HepG2 (cell line): ENCODE results near the gene FAM24A. TPM values are rescaled to one million over a fixed set of nuclear protein-coding genes. Genes with fewer than 3 reads are reported as not detected.

Experiments
- AKNA ChIP-seq: sonication (generic); formaldehyde crosslinking; IDR thresholded peaks from 2 replicates; pipeline ENCODE4 v1.4.0; 2020; ENCODE audit warnings: missing genetic modification reagents, borderline replicate concordance
- CC2D1A ChIP-seq: sonication (generic); formaldehyde crosslinking; IDR thresholded peaks from 2 replicates; pipeline ENCODE4 v1.8.1; 2023; ENCODE audit warnings: mild to moderate bottlenecking, missing genetic modification reagents
- DDIT3 ChIP-seq: sonication (generic); formaldehyde crosslinking; IDR thresholded peaks from 2 replicates; pipeline ENCODE4 v1.4.0; 2020; ENCODE audit warnings: mild to moderate bottlenecking, missing genetic modification reagents
- ELF3 ChIP-seq: IDR thresholded peaks from 2 replicates; pipeline ENCODE4 v1.6.1; 2016; ENCODE audit warnings: missing genetic modification reagents, missing compliant biosample characterization
- FOXO1 ChIP-seq: sonication (generic); formaldehyde crosslinking; IDR thresholded peaks from 2 replicates; pipeline ENCODE4 v1.4.0; 2020; ENCODE audit warnings: missing genetic modification reagents
- SNRNP70 ChIP-seq: fragments of 200-400 bp; formaldehyde crosslinking; IDR thresholded peaks from 2 replicates; pipeline ENCODE4 v1.6.1; 2017; ENCODE audit warnings: mild to moderate bottlenecking, low read depth, low read length, moderate library complexity
- SPEN ChIP-seq: sonication (generic); formaldehyde crosslinking; IDR thresholded peaks from 2 replicates; pipeline ENCODE4 v1.5.1; 2020; ENCODE audit warnings: low read depth, mild to moderate bottlenecking, missing genetic modification reagents
- UBTF ChIP-seq: sonication (generic); formaldehyde crosslinking; IDR thresholded peaks from 2 replicates; pipeline ENCODE4 v1.4.0; 2020; ENCODE audit warnings: mild to moderate bottlenecking, missing genetic modification reagents
- ZFP37 ChIP-seq: sonication (generic); formaldehyde crosslinking; IDR thresholded peaks from 2 replicates; pipeline ENCODE4 v1.4.0; 2020; ENCODE audit warnings: missing genetic modification reagents, borderline replicate concordance
- ZNF207 ChIP-seq: fragments of 450-650 bp; IDR thresholded peaks from 2 replicates; pipeline ENCODE4 v1.6.1; 2016; ENCODE audit warnings: antibody characterized with exemption, borderline replicate concordance
- ZNF263 ChIP-seq: sonication (generic); formaldehyde crosslinking; IDR thresholded peaks from 2 replicates; pipeline ENCODE4 v1.4.0; 2020; ENCODE audit warnings: missing genetic modification reagents
- ZNF317 ChIP-seq: sonication (generic); formaldehyde crosslinking; IDR thresholded peaks from 2 replicates; pipeline ENCODE4 v1.5.0; 2020; ENCODE audit warnings: mild to moderate bottlenecking, missing genetic modification reagents
- ZNF329 ChIP-seq: sonication (generic); formaldehyde crosslinking; IDR thresholded peaks from 2 replicates; pipeline ENCODE4 v1.9.0; 2021; ENCODE audit warnings: low read depth, mild to moderate bottlenecking, missing genetic modification reagents
- ZNF33B ChIP-seq: sonication (generic); formaldehyde crosslinking; IDR thresholded peaks from 2 replicates; pipeline ENCODE4 v1.5.1; 2020; ENCODE audit warnings: mild to moderate bottlenecking, missing genetic modification reagents
- ZNF431 ChIP-seq: sonication (generic); formaldehyde crosslinking; IDR thresholded peaks from 2 replicates; pipeline ENCODE4 v1.9.0; 2022; ENCODE audit warnings: missing genetic modification reagents, low read depth, mild to moderate bottlenecking, borderline replicate concordance
- ZNF512B ChIP-seq: sonication (generic); formaldehyde crosslinking; IDR thresholded peaks from 2 replicates; pipeline ENCODE4 v1.5.1; 2020; ENCODE audit warnings: missing genetic modification reagents, mild to moderate bottlenecking, borderline replicate concordance
- ZNF709 ChIP-seq: sonication (generic); formaldehyde crosslinking; IDR thresholded peaks from 2 replicates; pipeline ENCODE4 v1.5.0; 2020; ENCODE audit warnings: mild to moderate bottlenecking, missing genetic modification reagents
- polyA plus RNA-seq, 8 experiments: library from polyadenylated mRNA; depleted of rRNA in 3 of 8; stranded (reverse) in 7 of 8; unstranded in 1 of 8; fragments of >200 nt; fragmentation: Illumina TruSeq in 4 of 8; extraction: Trizol in 4 of 8; gene quantifications; 2 replicates each; pipeline versions ENCODE4 v1.2.1 to v1.2.3, GENCODE V29; 2011 to 2016; ENCODE audit warnings: low read depth in 4 of 8, missing spikeins in 1 of 8, mixed read lengths in 1 of 8; ENCODE audit not compliant: insufficient read depth in 1 of 8
- total RNA-seq, 5 experiments: library from RNA; depleted of rRNA; stranded (reverse); fragments of >200 nt; fragmentation: Illumina TruSeq; extraction: Trizol; gene quantifications; 2 replicates each; pipeline ENCODE4 v1.2.3, GENCODE V29; 2016; ENCODE audit warnings: low read depth in 1 of 5

Gene FAM24A
- total and polyA plus RNA-seq, 2 of the 13 experiments (the other 11 are each of a cell fraction or from before 2014, with no cell fraction given) = not detected

DNA sequence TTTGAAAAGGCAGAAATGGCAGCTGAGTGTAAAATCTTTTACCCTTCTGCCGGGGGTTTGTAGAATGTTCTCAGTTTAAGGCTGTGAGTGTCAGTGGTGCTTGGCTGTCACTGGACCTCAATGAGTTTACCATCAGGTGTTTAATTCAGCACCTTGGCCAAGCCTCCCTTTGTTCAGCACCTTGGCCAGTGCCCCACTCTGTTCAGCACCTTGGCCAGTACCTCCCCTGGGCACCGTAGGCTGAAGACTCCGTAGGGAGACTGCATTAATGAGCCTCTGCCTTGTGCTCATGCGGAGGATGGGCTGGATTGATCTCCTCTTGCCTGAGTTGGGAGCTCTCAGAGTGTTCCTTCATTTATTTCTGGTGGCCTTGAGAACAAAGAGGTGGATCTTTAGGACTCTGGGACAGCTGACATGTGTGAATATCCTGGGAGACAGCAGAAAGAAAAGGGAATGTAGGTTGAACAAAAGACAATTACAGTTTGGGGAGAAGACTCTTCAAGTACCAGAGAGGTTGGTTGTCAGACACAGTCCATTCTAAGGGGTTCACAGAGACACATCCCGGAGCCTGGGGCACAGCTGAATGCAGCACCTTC, 1.6 kb downstream of the FAM24A start (continued):
- TF ChIP-seq AKNA (CRISPR knock-in tag) (peak; percentile 100), FOXO1 (CRISPR knock-in tag) (peak; percentile 99), ZNF329 (peak; percentile 98), ZNF317 (CRISPR knock-in tag) (peak; percentile 97), ZNF512B (CRISPR knock-in tag) (peak; percentile 93; the same call in 1 of the 2 replicates), ZNF207 (no peak), UBTF (CRISPR knock-in tag) (peak; percentile 53), SNRNP70 (no peak), ZNF431 (peak; percentile 100), CC2D1A (peak; percentile 100), ZNF33B (CRISPR knock-in tag) (peak; percentile 99), SPEN (CRISPR knock-in tag) (peak; percentile 98), ELF3 (CRISPR knock-in tag) (peak; percentile 99), ZFP37 (CRISPR knock-in tag) (peak; percentile 100), ZNF263 (CRISPR knock-in tag) (peak; percentile 96), ZNF709 (CRISPR knock-in tag) (peak; percentile 100), DDIT3 (CRISPR knock-in tag) (peak; percentile 97)
